GM12878 (cell line): Measurements from ENCODE around the gene TMEM272. TPM values are rescaled to one million over a fixed set of nuclear protein-coding genes. Genes with fewer than 3 reads are reported as not detected.

Experiments
- GATAD2B ChIP-seq: fragments of 450-650 bp; conservative IDR thresholded peaks from 2 replicates; pipeline ENCODE4 v1.6.1; 2017; ENCODE audit warnings: low read depth, mild to moderate bottlenecking, moderate library complexity
- HDAC6 ChIP-seq: fragments of 200-600 bp; sonication (generic); IDR thresholded peaks from one replicate; pipeline ENCODE4 v1.8.0; 2017; ENCODE audit warnings: antibody characterized with exemption; ENCODE audit not compliant: unreplicated experiment
- MTA3 ChIP-seq: IDR thresholded peaks from 2 replicates; pipeline ENCODE4 v1.6.1; 2012; ENCODE audit warnings: low read length, inconsistent platforms, borderline replicate concordance
- NFXL1 ChIP-seq: fragments of 450-650 bp; IDR thresholded peaks from 2 replicates; pipeline ENCODE4 v1.6.1; 2017; ENCODE audit warnings: antibody characterized with exemption, mild to moderate bottlenecking, borderline replicate concordance
- NRF1 ChIP-seq: conservative IDR thresholded peaks from 2 replicates; pipeline ENCODE4 v1.6.1; 2011; ENCODE audit warnings: mild to moderate bottlenecking, low read depth, low read length, improper control_type of control experiment
- POLR2A ChIP-seq: IDR thresholded peaks from 2 replicates; pipeline ENCODE4 v1.6.1; 2011; ENCODE audit warnings: low read depth, mild to moderate bottlenecking, low read length
- RBBP5 ChIP-seq: fragments of 200-600 bp; sonication (generic); conservative IDR thresholded peaks from 2 replicates; pipeline ENCODE4 v1.6.1; 2016
- RELA ChIP-seq: fragments of 450-650 bp; IDR thresholded peaks from 2 replicates; pipeline ENCODE4 v1.8.0; 2014; ENCODE audit warnings: borderline replicate concordance; ENCODE audit not compliant: partially characterized antibody
- SMAD5 ChIP-seq: IDR thresholded peaks from 2 replicates; pipeline ENCODE4 v1.6.1; 2016; ENCODE audit warnings: antibody characterized with exemption, low read depth
- SMARCA5 ChIP-seq: fragments of 450-650 bp; IDR thresholded peaks from 2 replicates; pipeline ENCODE4 v1.6.1; 2017; ENCODE audit warnings: mild to moderate bottlenecking
- YY1 ChIP-seq: IDR thresholded peaks from 2 replicates; pipeline ENCODE4 v1.6.1; 2011; ENCODE audit warnings: low read depth, mild to moderate bottlenecking, low read length
- ZNF24 ChIP-seq: fragments of 450-650 bp; IDR thresholded peaks from 2 replicates; pipeline ENCODE4 v1.6.1; 2017; ENCODE audit warnings: antibody characterized with exemption, mild to moderate bottlenecking
- polyA plus RNA-seq, 11 experiments: library from polyadenylated mRNA; depleted of rRNA in 4 of 11; unstranded in 6 of 11; stranded (reverse) in 5 of 11; fragments of >200 nt; fragmentation: Nextera tagmentation in 4 of 11; fragmentation: Illumina TruSeq in 1 of 11; extraction: Ambion mirVana in 4 of 11; extraction: Trizol in 1 of 11; gene quantifications; 1 replicate in 1 of 11; 2 replicates in 10 of 11; pipeline versions ENCODE4 v1.2.1 to v1.2.3, GENCODE V29; 2011 to 2016; ENCODE audit warnings: inconsistent platforms in 2 of 11, missing spikeins in 2 of 11, low read depth in 1 of 11
- total RNA-seq, 4 experiments: library from RNA; depleted of rRNA in 3 of 4; stranded (reverse); fragments of >200 nt in 3 of 4; fragmentation: Illumina TruSeq in 1 of 4; extraction: Trizol in 1 of 4; gene quantifications; 2 replicates each; pipeline versions ENCODE4 v1.2.1 to v1.2.3, GENCODE V29; 2013 to 2021
- TF ChIP-seq, protein P1 (sequence below): fragments of 450-650 bp; IDR thresholded peaks from 2 replicates; pipeline ENCODE4 v1.6.1; 2017; ENCODE audit warnings: mild to moderate bottlenecking, moderate library complexity
- TF ChIP-seq, protein P2 (sequence below): IDR thresholded peaks from 2 replicates; pipeline ENCODE4 v1.6.1; 2012; ENCODE audit warnings: low read depth, low read length, improper control_type of control experiment
- TF ChIP-seq, protein P3 (sequence below): IDR thresholded peaks from 2 replicates; pipeline ENCODE4 v1.6.1; 2012; ENCODE audit warnings: mild to moderate bottlenecking, low read depth, low read length
- TF ChIP-seq, protein P4 (sequence below): IDR thresholded peaks from 2 replicates; pipeline ENCODE4 v1.6.1; 2012; ENCODE audit warnings: low read depth, low read length, improper control_type of control experiment
- TF ChIP-seq, protein P5 (sequence below): fragments of 450-650 bp; IDR thresholded peaks from 2 replicates; pipeline ENCODE4 v1.6.1; 2018; ENCODE audit warnings: borderline replicate concordance, mild to moderate bottlenecking; ENCODE audit not compliant: partially characterized antibody

Gene TMEM272
- total and polyA plus RNA-seq, 10 of the 15 experiments (the other 5 are each of a cell fraction or from before 2014, with no cell fraction given): 0.01 to 0.04 TPM; not detected in 8

DNA sequence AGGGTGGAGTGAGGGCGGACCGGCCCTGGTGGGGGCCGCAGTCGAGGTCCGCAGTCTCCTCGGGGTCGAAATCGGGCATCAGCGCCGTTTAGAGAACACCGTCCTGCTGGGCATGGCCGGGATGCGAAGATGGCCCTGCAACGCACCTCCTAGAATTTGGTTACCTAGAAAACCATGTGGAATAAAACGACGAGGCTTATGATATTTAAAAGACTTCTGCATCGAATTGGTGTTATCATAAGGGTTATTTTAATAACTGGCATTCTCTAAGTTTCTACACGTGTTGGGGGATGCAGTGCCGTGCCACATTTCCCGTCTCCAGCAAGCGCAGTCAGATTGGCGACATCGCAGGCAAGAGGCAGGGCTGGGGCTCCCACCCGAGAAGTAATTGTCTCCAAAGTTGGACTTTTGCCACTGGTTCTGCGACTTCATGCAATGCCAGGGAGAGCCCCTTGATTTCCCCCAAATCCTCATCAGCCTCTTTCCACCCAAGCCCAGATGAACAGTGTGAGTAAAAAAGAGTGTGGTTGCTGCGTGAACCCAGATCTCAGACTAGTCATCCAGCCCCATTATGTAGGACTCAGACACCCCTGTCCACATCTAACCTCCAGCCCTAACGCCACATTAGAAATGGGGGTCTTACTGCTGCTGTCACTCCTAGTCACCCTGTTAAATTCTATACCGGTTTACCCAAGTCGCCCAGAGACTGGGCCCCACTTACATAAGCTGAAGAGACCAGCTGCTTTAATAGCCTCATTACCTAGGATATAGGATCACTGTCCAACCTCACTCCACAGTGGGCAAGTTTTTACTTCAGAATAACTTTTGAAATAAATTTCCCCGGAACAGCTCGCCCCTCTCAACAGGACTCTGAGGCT is 40.4 kb downstream of the TMEM272 start (continued):
- TF ChIP-seq, protein P1, sequence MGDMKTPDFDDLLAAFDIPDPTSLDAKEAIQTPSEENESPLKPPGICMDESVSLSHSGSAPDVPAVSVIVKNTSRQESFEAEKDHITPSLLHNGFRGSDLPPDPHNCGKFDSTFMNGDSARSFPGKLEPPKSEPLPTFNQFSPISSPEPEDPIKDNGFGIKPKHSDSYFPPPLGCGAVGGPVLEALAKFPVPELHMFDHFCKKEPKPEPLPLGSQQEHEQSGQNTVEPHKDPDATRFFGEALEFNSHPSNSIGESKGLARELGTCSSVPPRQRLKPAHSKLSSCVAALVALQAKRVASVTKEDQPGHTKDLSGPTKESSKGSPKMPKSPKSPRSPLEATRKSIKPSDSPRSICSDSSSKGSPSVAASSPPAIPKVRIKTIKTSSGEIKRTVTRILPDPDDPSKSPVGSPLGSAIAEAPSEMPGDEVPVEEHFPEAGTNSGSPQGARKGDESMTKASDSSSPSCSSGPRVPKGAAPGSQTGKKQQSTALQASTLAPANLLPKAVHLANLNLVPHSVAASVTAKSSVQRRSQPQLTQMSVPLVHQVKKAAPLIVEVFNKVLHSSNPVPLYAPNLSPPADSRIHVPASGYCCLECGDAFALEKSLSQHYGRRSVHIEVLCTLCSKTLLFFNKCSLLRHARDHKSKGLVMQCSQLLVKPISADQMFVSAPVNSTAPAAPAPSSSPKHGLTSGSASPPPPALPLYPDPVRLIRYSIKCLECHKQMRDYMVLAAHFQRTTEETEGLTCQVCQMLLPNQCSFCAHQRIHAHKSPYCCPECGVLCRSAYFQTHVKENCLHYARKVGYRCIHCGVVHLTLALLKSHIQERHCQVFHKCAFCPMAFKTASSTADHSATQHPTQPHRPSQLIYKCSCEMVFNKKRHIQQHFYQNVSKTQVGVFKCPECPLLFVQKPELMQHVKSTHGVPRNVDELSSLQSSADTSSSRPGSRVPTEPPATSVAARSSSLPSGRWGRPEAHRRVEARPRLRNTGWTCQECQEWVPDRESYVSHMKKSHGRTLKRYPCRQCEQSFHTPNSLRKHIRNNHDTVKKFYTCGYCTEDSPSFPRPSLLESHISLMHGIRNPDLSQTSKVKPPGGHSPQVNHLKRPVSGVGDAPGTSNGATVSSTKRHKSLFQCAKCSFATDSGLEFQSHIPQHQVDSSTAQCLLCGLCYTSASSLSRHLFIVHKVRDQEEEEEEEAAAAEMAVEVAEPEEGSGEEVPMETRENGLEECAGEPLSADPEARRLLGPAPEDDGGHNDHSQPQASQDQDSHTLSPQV: no peak
- TF ChIP-seq, protein P2, sequence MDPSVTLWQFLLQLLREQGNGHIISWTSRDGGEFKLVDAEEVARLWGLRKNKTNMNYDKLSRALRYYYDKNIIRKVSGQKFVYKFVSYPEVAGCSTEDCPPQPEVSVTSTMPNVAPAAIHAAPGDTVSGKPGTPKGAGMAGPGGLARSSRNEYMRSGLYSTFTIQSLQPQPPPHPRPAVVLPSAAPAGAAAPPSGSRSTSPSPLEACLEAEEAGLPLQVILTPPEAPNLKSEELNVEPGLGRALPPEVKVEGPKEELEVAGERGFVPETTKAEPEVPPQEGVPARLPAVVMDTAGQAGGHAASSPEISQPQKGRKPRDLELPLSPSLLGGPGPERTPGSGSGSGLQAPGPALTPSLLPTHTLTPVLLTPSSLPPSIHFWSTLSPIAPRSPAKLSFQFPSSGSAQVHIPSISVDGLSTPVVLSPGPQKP: no peak
- no peak for TF ChIP-seq HDAC6
- TF ChIP-seq GATAD2B: no peak
- TF ChIP-seq NFXL1: no peak
- TF ChIP-seq RELA: peak; percentile 14
- TF ChIP-seq, protein P3, sequence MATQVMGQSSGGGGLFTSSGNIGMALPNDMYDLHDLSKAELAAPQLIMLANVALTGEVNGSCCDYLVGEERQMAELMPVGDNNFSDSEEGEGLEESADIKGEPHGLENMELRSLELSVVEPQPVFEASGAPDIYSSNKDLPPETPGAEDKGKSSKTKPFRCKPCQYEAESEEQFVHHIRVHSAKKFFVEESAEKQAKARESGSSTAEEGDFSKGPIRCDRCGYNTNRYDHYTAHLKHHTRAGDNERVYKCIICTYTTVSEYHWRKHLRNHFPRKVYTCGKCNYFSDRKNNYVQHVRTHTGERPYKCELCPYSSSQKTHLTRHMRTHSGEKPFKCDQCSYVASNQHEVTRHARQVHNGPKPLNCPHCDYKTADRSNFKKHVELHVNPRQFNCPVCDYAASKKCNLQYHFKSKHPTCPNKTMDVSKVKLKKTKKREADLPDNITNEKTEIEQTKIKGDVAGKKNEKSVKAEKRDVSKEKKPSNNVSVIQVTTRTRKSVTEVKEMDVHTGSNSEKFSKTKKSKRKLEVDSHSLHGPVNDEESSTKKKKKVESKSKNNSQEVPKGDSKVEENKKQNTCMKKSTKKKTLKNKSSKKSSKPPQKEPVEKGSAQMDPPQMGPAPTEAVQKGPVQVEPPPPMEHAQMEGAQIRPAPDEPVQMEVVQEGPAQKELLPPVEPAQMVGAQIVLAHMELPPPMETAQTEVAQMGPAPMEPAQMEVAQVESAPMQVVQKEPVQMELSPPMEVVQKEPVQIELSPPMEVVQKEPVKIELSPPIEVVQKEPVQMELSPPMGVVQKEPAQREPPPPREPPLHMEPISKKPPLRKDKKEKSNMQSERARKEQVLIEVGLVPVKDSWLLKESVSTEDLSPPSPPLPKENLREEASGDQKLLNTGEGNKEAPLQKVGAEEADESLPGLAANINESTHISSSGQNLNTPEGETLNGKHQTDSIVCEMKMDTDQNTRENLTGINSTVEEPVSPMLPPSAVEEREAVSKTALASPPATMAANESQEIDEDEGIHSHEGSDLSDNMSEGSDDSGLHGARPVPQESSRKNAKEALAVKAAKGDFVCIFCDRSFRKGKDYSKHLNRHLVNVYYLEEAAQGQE: no peak
- no peak for TF ChIP-seq RBBP5
- no peak for TF ChIP-seq SMARCA5
- TF ChIP-seq YY1: 0 out of 2 replicates have a peak, but pooled peaks have one; percentile 1
- no peak for TF ChIP-seq NRF1
- TF ChIP-seq POLR2A: 0 out of 2 replicates have a peak, but pooled peaks have one; percentile 1
- TF ChIP-seq ZNF24: no peak
- TF ChIP-seq, protein P4, sequence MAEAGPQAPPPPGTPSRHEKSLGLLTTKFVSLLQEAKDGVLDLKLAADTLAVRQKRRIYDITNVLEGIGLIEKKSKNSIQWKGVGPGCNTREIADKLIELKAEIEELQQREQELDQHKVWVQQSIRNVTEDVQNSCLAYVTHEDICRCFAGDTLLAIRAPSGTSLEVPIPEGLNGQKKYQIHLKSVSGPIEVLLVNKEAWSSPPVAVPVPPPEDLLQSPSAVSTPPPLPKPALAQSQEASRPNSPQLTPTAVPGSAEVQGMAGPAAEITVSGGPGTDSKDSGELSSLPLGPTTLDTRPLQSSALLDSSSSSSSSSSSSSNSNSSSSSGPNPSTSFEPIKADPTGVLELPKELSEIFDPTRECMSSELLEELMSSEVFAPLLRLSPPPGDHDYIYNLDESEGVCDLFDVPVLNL: no peak
- TF ChIP-seq, protein P5, sequence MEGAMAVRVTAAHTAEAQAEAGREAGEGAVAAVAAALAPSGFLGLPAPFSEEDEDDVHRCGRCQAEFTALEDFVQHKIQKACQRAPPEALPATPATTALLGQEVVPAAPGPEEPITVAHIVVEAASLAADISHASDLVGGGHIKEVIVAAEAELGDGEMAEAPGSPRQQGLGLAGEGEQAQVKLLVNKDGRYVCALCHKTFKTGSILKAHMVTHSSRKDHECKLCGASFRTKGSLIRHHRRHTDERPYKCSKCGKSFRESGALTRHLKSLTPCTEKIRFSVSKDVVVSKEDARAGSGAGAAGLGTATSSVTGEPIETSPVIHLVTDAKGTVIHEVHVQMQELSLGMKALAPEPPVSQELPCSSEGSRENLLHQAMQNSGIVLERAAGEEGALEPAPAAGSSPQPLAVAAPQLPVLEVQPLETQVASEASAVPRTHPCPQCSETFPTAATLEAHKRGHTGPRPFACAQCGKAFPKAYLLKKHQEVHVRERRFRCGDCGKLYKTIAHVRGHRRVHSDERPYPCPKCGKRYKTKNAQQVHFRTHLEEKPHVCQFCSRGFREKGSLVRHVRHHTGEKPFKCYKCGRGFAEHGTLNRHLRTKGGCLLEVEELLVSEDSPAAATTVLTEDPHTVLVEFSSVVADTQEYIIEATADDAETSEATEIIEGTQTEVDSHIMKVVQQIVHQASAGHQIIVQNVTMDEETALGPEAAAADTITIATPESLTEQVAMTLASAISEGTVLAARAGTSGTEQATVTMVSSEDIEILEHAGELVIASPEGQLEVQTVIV: no peak
- TF ChIP-seq SMAD5: no peak
- no peak; the same call in 1 of the 2 replicates for TF ChIP-seq MTA3
